Suppressor macrophage (primary cell): ENCODE data around the gene DCTN1.

Source experiments
- DNase-seq, 4 experiments: peaks; one replicate each; pipeline ENCODE4 v3.0.0-alpha.2; 2020 to 2022

The DCTN1 gene

GRCh38 chr2:74316627-74317295, 63.4 kb downstream of the DCTN1 start:
- DNase-seq, result no peak

- no peak for DNase-seq
Measured at GRCh38 chr2:74314107-74314506, 66.0 kb downstream of the DCTN1 start.

GRCh38 chr2:74313497-74313896, 66.6 kb downstream of the DCTN1 start:
- no peak for DNase-seq

GRCh38 chr2:74312913-74313312, 67.2 kb downstream of the DCTN1 start:
- no peak for DNase-seq
